ENCODE data around the gene COL9A2.

Gene COL9A2

GRCh38 chr1:40313958-40314720 is 2.9 kb downstream of the COL9A2 start:
- TF ChIP-seq, protein P1, sequence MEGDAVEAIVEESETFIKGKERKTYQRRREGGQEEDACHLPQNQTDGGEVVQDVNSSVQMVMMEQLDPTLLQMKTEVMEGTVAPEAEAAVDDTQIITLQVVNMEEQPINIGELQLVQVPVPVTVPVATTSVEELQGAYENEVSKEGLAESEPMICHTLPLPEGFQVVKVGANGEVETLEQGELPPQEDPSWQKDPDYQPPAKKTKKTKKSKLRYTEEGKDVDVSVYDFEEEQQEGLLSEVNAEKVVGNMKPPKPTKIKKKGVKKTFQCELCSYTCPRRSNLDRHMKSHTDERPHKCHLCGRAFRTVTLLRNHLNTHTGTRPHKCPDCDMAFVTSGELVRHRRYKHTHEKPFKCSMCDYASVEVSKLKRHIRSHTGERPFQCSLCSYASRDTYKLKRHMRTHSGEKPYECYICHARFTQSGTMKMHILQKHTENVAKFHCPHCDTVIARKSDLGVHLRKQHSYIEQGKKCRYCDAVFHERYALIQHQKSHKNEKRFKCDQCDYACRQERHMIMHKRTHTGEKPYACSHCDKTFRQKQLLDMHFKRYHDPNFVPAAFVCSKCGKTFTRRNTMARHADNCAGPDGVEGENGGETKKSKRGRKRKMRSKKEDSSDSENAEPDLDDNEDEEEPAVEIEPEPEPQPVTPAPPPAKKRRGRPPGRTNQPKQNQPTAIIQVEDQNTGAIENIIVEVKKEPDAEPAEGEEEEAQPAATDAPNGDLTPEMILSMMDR (conservative IDR thresholded peaks at IDR 0.05; ENCODE audit: low read depth, low read length): no peak
- DNase-seq (ENCODE audit: low read depth): no peak
- H3K4me3 ChIP-seq (ENCODE audit: low read depth, low read length): no peak overlapping the region

DNA sequence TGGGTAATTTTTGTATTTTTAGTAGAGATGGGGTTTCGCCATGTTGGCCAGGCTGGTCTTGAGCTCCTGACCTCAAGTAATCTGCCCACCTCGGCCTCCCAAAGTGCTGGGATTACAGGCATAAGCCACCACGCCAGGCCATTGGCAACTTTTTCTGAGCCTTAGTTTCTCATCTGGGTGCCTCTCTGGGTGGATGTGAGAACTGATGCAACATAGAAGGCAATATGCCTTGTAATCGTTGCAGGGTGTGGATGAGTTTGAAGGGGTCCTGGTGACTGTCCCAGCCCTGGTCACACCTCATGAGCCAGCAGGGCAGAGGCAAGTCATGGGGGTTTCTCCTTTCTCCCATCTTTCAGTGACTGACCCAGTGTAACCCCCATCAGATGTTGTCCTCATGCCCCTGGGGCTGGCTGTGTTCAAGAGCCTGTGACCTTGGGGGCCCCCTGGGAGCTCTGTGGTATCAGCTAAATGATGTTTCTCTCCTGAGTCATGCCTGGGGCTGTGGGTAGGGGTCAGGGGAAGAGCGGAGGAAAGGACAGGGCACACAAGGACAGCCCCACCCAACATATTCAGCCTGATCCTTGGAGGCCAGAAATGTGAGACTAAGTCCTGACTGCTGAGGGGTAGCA is 3.6 kb downstream of the COL9A2 start:
- DNase-seq (ENCODE audit: low read depth): peak; percentile 17
- H3K4me3 ChIP-seq (ENCODE audit: low read depth, low read length): no peak overlapping the region

DNA sequence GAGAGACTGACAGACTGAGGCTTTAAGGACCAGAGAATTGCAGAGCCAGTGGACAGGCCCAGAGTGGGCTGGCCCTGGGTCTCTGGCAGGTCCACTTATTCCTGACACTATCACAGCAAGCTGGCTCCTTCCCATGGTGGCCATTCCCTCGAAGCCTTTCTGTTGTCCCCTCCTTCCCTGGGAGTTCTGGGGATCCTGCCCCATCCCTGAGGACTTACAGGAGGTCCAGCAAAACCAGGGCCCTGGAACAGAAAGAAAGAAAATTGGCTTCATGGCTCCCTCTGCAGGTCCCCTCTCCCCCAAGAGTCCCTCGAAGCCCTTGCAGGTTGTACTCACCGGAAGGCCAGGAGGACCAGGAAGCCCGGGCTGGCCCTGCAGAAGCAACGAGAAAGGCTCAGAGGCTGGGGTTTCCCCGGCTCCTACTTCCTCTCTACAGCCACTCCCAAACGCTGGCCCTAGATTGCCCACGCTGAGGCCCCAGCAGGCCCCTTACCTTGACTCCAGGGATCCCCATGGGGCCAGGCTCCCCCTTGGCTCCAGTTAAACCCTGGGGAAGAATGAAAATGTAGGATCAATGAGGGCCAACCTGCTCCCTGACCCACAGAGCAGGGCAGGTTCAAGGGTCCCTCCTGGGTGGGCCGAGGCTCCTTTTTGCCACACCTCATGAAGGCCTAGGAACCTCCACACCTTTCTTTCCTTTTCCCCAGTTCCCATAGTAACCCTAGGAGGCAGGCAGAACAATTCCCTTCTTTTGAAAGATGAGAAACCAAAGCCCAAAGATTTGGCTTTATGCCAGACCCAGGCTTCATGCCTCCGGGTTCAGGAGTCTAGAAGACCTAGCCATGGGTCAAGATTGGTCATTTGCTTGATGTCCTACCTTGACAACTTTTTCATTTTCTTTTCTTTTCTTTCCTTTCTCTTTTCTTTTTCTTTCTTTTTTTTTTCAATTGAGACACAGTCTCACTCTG is 4.6 kb downstream of the COL9A2 start:
- DNase-seq (ENCODE audit: low read depth): no peak
- TF ChIP-seq, protein P1 (conservative IDR thresholded peaks at IDR 0.05; ENCODE audit: low read depth, low read length): no peak
- no peak overlapping the region for H3K4me3 ChIP-seq (ENCODE audit: low read depth, low read length)

More for the DNA sequence above, 3.6 kb downstream of the COL9A2 start:
- TF ChIP-seq, protein P1 (conservative IDR thresholded peaks at IDR 0.05; ENCODE audit: low read depth, low read length): no peak

- TF ChIP-seq, protein P1 (conservative IDR thresholded peaks at IDR 0.05; ENCODE audit: low read depth, low read length): no peak
Measured at GRCh38 chr1:40311692-40312091, 5.4 kb downstream of the COL9A2 start.

DNA sequence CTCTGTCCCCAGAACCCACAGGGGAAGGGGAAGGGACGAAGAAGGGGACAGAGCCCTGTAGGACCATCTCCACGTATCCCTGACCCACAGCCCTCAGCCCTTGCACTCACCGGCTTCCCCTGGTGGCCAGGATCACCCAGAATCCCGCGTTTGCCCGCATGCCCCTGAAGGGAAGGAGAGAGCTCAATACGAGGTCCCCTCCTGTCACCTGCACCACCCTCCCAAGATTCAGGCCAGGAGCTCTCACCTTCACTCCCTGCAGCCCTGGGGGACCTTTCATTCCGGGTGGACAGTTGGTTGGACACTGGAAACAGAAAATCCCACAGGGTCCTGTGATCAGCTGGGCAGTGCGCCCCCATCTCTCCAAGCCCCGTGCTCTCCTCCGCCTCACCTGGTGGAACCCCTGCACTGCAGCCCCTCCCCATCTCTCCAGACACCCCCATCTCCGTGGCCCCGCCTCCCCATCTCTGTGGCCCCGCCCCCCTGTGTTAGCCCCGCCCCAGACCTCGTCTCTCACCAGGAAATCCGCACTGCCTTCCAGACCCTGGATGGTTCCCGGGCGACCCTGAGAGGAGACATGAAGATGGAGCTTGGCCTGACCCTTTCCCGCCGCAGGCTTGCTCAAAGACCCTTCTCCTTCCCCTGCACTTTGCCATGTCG is 6.0 kb downstream of the COL9A2 start:
- no peak overlapping the region for H3K4me3 ChIP-seq (ENCODE audit: low read depth, low read length)
- no peak for DNase-seq (ENCODE audit: low read depth)
- TF ChIP-seq, protein P1 (conservative IDR thresholded peaks at IDR 0.05; ENCODE audit: low read depth, low read length): peak; percentile 3

More at GRCh38 chr1:40311692-40312091, 5.4 kb downstream of the COL9A2 start:
- no peak for DNase-seq (ENCODE audit: low read depth)
- no peak overlapping the region for H3K4me3 ChIP-seq (ENCODE audit: low read depth, low read length)

- TF ChIP-seq, protein P1 (conservative IDR thresholded peaks at IDR 0.05; ENCODE audit: low read depth, low read length): no peak
- no peak overlapping the region for H3K4me3 ChIP-seq (ENCODE audit: low read depth, low read length)
- DNase-seq (ENCODE audit: low read depth): no peak
Measured at GRCh38 chr1:40310129-40310461, 7.0 kb downstream of the COL9A2 start.
